OCI-LY1 (cell line): ENCODE results near the gene TRPC4.

Source experiments
- H2AFZ ChIP-seq: fragments of 200-600 bp; sonication (generic), shearing (Covaris generic); 2 replicates; pipeline ENCODE4 v1.6.0; 2014; ENCODE audit warnings: antibody characterized with exemption, mild to moderate bottlenecking, low read length
- H3F3A ChIP-seq: fragments of 200-600 bp; sonication (generic), shearing (Covaris generic); 2 replicates; pipeline ENCODE4 v1.6.0; 2014; ENCODE audit warnings: mild to moderate bottlenecking, antibody characterized with exemption, low read length, moderate library complexity; ENCODE audit not compliant: insufficient read depth
- H3K27ac ChIP-seq: fragments of 200-600 bp; sonication (generic); 2 replicates; pipeline ENCODE4 v1.5.1; 2014; ENCODE audit warnings: low read length, mixed run types, mild to moderate bottlenecking, low read depth; ENCODE audit not compliant: poor library complexity, severe bottlenecking
- H3K27me3 ChIP-seq: fragments of 200-600 bp; sonication (generic); 2 replicates; pipeline ENCODE4 v1.6.0; 2014; ENCODE audit warnings: antibody characterized with exemption, mild to moderate bottlenecking, low read length, moderate library complexity; ENCODE audit not compliant: insufficient read depth
- H3K36me3 ChIP-seq: fragments of 200-600 bp; sonication (generic); 2 replicates; pipeline ENCODE4 v1.6.1; 2014; ENCODE audit warnings: mild to moderate bottlenecking, antibody characterized with exemption, low read length, moderate library complexity, mixed read lengths; ENCODE audit not compliant: insufficient read depth
- H3K4me1 ChIP-seq: fragments of 200-600 bp; sonication (generic); 2 replicates; pipeline ENCODE4 v1.5.1; 2014; ENCODE audit warnings: mild to moderate bottlenecking, low read length, moderate library complexity; ENCODE audit not compliant: insufficient read depth, severe bottlenecking
- H3K4me2 ChIP-seq: fragments of 200-600 bp; sonication (generic), shearing (Covaris generic); 2 replicates; pipeline ENCODE4 v1.6.1; 2014; ENCODE audit warnings: low read length
- H3K4me3 ChIP-seq: fragments of 200-600 bp; sonication (generic); 2 replicates; pipeline ENCODE4 v1.5.1; 2014; ENCODE audit warnings: low read length, low read depth, mild to moderate bottlenecking, mixed read lengths; ENCODE audit not compliant: poor library complexity, severe bottlenecking
- H3K79me2 ChIP-seq: fragments of 200-600 bp; shearing (Covaris generic); 2 replicates; pipeline ENCODE4 v1.6.1; 2016; ENCODE audit warnings: mixed run types, low read length, mixed read lengths; ENCODE audit not compliant: insufficient read depth
- H3K9ac ChIP-seq: fragments of 200-600 bp; sonication (generic), shearing (Covaris generic); 2 replicates; pipeline ENCODE4 v1.6.1; 2014; ENCODE audit warnings: mild to moderate bottlenecking, low read length, mixed read lengths
- H3K9me2 ChIP-seq: fragments of 200-600 bp; sonication (generic), shearing (Covaris generic); 2 replicates; pipeline ENCODE4 v1.6.1; 2014; ENCODE audit warnings: low read depth, mild to moderate bottlenecking, low read length, mixed read lengths
- H3K9me3 ChIP-seq: fragments of 200-600 bp; shearing (Covaris generic); 2 replicates; pipeline ENCODE4 v1.6.1; 2014; ENCODE audit warnings: low read length, mixed read lengths
- H4K20me1 ChIP-seq: fragments of 200-600 bp; sonication (generic), shearing (Covaris generic); 2 replicates; pipeline ENCODE4 v1.6.0; 2016; ENCODE audit warnings: mild to moderate bottlenecking, low read length; ENCODE audit not compliant: insufficient read depth
- EZH2 ChIP-seq: fragments of 200-600 bp; sonication (generic), shearing (Covaris generic); IDR thresholded peaks from 2 replicates; pipeline ENCODE4 v1.8.0; 2017; ENCODE audit warnings: borderline replicate concordance, mixed run types, mild to moderate bottlenecking, antibody characterized with exemption, low read length, moderate library complexity, mixed read lengths
- TF ChIP-seq, protein P1 (sequence below): fragments of 200-600 bp; sonication (generic), shearing (Covaris generic); IDR thresholded peaks from 2 replicates; pipeline ENCODE4 v1.5.1; 2017; ENCODE audit warnings: mild to moderate bottlenecking, antibody characterized with exemption, low read length, moderate library complexity, mixed read lengths

TRPC4 gene

DNA sequence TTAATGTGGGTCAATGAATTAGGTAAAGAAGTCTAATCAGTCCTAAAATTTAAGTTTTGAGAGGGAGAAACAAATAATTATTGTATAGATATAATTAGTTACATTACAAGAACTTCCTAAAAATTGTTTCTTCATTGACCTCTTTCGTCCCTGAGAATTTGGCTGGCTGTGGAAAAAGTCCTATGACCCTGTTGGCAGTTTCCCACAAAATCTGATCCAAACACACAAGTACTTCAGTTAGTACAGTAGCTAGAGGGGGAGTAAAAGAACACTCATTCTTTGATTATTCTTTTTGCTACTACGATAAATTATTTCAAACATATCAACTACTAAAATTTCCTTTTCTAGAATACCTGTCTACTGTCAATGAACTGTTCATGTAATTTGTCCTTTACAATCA lies 282.3 kb downstream of the TRPC4 start:
- TF ChIP-seq, protein P1, sequence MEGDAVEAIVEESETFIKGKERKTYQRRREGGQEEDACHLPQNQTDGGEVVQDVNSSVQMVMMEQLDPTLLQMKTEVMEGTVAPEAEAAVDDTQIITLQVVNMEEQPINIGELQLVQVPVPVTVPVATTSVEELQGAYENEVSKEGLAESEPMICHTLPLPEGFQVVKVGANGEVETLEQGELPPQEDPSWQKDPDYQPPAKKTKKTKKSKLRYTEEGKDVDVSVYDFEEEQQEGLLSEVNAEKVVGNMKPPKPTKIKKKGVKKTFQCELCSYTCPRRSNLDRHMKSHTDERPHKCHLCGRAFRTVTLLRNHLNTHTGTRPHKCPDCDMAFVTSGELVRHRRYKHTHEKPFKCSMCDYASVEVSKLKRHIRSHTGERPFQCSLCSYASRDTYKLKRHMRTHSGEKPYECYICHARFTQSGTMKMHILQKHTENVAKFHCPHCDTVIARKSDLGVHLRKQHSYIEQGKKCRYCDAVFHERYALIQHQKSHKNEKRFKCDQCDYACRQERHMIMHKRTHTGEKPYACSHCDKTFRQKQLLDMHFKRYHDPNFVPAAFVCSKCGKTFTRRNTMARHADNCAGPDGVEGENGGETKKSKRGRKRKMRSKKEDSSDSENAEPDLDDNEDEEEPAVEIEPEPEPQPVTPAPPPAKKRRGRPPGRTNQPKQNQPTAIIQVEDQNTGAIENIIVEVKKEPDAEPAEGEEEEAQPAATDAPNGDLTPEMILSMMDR: no peak
- TF ChIP-seq EZH2: no peak
- Histone ChIP-seq H3K9me3 (no peaks in the 10 kb centered on the region), H3K36me3 (no peaks in the 10 kb centered on the region)

More for the DNA sequence above, 282.3 kb downstream of the TRPC4 start:
- Histone ChIP-seq H3K27ac (no peak overlapping the region), H2AFZ (no peak overlapping the region), H3K9ac (no peak overlapping the region), H3K79me2 (no peaks in the 10 kb centered on the region), H3F3A (no peaks in the 10 kb centered on the region), H4K20me1 (no peaks in the 10 kb centered on the region), H3K4me2 (no peak overlapping the region), H3K4me3 (no peak overlapping the region), H3K27me3 (no peaks in the 10 kb centered on the region), H3K9me2 (no peaks in the 10 kb centered on the region), H3K4me1 (no peaks in the 10 kb centered on the region)
